ENCODE measurements around the gene VSIG10.
"Not testable (repeated sequence)": the region's sequence is repeated elsewhere in the genome, so short reads cannot be mapped to it uniquely, and the experiment has no call there.

Gene VSIG10

DNA sequence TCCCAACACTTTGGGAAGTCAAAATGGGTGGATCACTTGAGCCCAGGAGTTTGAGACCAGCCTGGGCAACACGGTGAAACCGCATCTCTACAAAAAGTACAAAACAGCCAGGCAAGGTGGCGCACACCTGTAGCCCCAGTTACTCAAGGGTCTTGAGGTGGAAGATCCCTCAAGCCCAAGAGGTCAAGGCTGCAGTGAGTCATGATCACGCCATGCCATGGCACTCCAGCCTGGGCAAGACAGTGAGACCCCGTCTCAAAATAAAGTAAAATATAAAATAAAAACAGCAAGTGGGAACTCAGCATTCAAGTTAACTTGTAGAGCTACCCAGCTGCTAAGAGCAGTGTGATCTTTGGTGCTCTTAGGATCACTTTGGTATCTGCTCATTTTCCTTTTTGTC is 74.6 kb downstream of the VSIG10 start:
- DNase-seq, result no peak

DNA sequence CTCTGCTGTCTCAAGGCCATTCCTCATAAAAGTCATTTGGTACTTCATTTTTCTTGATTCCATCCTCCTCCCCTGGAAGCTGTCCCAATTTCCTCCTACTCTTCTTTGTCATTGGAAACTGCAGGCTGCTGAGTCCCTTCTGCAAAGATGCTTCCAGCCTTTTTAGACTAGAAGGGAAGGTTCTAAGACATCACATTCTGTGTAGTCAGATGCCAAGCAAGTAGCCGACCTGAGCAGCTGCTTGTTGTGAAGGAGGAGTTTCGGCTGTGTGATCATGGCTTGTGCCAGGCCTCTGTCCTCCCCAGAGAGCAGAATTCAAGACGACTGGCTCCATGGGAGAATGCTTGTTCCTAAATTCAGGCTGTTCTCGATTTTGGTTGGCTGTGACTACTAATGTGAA is 78.6 kb downstream of the VSIG10 start:
- no peak for DNase-seq

DNA sequence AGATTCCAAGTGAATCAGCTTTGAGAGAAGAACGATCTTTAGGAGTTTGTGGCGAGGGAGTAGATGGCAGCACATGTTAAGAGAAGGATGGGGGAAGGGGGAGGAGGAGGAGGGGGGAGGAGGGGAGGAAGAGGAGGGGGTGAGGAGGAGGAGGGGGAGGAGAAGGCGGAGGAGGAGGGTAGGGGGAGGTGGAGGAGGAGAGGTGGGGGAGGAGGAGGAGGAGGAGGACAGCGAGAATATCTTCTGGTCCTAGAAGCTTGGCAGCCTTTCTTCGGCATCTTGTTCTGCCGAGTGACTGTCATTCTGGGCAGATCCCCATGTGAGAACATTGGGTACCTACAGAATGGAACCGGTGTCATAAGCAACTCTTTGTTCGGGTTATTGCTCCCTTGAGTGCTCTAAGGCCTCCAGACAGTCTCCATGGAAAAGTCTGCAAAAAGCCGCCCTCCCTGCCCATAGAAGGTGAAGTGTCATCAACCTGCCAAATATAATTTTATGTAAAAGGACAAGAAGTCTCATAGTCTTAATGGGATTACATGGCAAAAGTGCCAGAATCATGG is 80.4 kb downstream of the VSIG10 start:
- DNase-seq, result no peak

DNA sequence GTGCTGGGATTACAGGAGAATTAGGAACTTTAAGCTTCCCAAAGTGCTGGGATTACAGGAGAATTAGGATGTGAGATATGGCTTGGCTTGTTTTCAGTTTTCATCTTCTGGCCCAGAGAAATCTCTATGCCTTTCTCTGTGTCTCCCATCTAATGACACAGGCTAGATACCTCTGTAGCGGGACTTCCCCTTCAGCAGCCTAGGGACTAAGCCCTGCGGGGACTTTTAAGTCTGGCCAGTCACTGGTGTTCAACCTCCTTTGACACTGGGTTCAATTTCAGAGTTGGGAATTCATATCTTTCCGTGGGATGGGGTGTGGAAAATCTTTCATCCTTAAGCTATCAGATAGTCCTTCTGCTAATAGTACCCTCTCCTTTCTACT is 81.1 kb downstream of the VSIG10 start:
- peak; percentile 15 for DNase-seq

DNA sequence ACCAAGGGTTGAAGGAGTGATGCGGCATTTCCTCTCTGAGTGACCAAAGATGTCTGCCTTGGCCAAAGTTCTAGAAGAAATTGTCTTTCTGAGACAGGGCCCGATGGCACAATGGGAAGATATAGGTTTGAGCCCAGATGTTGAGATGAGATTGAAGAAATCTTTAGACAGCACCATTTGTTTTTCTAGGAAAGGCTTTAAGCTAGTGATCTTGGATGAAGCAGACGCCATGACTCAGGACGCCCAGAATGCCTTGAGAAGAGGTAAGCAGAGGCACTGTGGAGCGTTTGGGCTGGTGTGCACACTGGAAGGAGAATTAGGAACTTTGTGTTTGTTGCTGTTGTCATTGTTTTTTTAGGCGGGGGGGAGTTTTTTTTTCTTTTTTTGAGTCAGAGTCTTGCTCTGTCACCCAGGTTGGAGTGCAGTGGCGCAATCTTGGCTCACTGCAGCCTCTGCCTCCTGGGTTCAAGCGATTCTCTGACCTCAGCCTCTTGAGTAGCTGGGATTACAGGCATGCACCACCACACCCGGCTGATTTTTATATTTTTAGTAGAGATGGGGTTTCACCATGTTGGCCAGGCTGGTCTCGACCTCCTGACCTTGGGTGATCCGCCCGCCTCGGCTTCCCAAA is 81.6 kb downstream of the VSIG10 start:
- not testable (repeated sequence) for DNase-seq

DNA sequence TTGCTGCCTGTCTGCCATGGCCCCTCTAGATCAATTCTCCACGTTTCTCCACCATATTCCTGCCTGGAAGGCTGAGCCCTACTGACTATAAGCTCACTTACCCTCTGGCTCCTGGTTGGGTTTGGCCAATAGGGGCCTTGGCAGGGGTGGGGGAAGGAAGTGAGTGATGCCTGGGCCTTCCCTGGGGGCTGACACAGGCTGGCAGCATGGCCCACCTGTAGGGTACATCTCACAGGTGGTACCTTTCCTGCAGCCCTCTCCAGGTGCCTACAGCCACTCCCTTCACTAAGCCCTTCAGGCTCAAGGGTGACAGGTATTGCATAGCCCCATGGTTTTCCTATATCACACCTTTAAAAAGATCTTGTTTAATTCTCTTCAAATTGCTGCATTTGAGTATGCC is 83.8 kb downstream of the VSIG10 start:
- DNase-seq, result no peak

DNA sequence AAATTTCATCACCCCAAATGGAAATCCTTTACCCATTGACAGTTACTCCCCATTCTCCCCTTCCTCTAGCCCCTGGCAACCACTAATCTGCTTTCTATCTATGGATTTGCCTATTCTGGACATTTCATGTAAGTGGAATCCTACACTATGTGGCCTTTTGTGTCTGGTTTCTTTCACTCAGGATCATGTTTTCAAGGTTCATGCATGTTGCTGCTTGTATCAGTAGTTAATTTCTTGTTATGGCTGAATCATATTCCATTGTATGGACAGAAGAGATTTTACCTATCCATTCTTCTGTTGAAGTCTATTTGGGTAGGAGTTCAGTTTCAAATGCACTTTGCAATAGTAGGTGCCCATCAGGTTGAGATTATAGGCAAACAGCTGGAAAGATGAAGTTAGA is 85.9 kb downstream of the VSIG10 start:
- DNase-seq, result no peak

DNA sequence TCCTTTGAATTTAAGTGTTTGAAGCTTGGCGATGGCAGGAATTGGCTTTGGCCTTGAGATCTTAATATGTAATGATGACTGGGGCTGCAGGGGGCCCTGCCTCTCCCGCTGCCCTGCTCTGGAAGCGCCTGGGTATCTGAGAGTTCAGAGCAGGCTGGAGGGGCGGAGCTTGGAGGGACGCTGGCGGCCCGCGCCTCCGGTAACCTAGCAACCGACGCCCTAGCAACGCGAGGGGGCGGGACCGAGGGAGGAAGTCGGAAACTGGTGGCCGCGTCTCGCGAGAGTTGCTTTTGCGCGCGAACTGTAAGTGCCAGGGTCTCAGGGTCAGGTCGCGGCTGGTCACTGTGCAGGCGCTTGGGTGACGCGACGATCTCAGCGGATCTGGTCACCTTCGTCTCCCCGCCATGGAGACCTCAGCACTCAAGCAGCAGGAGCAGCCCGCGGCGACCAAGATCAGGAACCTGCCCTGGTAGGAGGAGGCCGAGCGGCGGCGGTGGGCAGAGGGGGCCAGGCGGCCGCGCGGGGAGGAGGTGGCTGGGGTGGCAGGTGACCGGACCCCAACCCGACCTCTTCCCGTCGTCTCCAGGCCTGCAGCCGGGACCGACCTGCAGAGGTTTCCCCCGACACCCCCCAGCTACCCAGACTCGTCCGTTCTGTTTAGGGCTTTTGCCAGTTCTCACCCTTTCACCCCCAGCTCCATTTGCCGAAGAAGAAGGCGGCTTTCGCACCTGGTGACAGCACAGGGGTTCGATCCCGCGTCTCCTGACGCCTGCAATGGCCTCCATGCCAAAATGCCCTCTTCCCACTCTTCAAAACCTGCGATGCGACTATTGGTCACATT is 87.2 kb downstream of the VSIG10 start, which contains the start of gene RFC5:
TSS of gene RFC5 (plus strand) at position 280 of the 841 bp plus-strand sequence. CDS start at position 405, 125 bp downstream.
- DNase-seq, result peak; percentile 99

DNA sequence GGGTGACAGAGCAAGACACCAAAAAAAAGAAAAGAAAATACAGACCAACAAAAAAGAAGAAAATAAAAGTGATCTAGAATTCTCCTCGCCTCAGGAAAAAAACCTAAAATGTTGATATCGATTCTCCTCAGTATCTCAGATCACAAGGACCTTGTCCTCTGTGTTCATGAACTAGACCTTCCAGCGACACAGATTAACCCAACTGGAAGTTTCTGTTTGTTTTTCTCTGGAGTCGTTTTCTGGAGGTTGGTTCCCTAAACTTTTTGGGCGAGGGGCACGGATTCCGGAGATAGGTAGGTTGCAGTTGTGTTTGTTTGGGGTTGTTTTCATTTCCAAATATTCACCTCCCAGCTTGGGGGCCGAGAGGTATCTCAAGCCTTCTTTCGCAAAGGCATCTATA is 87.9 kb downstream of the VSIG10 start:
- no peak for DNase-seq

DNA sequence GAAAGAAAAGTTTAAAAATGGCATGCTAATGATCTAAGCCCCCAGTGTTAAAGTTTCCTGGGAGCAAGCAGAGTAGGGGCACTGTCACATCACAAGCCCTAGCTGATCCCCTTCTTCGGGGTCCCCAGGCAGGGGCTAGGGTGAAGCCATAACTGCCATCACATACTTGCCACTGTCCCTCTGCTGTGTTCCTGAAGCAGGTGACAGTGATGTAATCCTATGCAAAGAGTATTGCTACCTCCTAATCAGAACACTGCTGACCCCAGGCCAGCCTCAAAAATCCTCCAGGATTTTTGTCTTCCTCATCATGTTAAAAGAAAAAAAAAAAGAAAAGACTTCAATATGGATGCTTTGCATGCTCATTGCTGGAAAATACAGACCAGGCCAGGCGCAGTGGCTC is 88.5 kb downstream of the VSIG10 start:
- no peak for DNase-seq
